ENCODE data around the gene DEFB131A.
"Not testable (repeated sequence)": the region's sequence is repeated elsewhere in the genome, so short reads cannot be mapped to it uniquely, and the experiment has no call there.

Gene DEFB131A, protein sequence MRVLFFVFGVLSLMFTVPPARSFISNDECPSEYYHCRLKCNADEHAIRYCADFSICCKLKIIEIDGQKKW

DNA sequence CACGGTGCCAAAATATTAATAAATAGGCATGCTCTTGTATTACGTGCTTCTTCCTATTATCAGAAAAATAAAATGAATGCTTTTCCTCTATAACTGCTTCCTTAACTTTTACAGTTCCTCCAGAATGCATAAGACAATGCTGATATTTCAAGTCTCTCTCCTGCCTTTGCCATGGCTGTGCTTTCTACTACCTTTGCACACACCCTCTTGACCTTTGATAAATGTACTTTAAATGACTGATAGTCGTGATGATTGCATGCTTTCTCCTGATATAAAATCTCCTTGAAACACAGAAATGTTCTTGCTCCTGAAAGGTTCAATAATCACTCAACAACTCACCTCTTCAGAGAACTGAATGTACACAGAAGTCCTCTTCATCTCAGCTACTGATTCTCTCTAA lies at the start of gene DEFB131A:
TSS of gene DEFB131A (plus strand) at position 301 of the 400 bp plus-strand sequence. CDS start 120 bp downstream, outside the sequence.
- DNase-seq, result not testable (repeated sequence)

DNA sequence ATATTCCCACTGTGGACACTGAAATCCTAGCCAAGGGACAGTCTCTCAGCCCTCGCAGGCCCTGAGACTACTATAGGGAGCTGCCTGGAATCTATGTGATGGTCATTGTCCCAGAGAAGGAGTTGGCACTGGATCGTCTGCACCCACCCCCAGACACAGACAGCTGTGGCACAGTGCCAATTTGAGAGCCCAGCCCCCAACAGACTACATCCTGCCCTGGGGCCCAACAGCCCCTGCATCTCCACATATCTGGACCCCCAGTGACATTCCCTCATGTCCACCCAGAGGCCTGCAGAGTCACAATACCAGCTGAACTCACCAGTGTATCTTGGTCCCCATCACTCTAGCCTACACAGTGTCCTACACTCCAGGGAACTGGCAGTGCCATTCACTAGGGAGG lies 38.4 kb upstream of the DEFB131A start:
- DNase-seq, result not testable (repeated sequence)

DNA sequence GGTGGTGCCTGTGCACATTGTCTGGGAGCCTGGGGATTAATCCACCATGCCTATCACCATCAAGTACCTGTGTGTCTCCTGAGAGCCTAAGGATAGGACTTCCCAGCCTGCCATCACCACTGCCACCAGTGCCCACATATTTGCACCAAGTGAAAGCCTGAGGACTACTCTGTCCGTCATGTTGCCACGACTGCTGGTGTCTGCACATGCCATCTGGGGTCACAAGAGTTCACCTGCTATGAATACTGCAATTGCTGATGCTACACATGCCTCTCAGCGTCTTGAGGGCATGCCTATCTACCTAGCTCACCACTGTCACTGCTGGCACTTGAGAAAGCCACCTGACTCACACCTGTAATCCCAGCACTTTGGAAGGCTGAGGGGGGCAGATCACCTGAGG lies 37.7 kb upstream of the DEFB131A start:
- not testable (repeated sequence) for DNase-seq

DNA sequence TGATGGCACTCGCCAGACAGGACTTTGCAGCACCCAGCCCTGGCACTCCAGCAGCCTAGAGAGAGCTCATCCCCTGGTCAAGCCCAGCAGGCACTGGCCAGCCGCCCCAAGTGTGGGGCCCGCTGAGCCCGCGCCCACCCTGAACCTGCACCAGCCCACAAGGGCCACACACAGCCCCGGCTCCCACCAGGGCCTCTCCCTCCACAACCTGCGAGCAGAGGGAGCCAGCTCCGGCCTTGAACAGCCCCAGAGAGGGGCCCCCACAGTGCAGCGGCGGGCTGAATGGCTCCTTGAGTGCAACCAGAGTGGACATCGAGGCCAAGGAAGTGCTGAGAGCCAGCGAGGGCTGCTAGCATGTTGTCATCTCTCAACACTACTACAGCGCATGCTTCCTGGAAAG lies 34.4 kb upstream of the DEFB131A start:
- no peak for DNase-seq

DNA sequence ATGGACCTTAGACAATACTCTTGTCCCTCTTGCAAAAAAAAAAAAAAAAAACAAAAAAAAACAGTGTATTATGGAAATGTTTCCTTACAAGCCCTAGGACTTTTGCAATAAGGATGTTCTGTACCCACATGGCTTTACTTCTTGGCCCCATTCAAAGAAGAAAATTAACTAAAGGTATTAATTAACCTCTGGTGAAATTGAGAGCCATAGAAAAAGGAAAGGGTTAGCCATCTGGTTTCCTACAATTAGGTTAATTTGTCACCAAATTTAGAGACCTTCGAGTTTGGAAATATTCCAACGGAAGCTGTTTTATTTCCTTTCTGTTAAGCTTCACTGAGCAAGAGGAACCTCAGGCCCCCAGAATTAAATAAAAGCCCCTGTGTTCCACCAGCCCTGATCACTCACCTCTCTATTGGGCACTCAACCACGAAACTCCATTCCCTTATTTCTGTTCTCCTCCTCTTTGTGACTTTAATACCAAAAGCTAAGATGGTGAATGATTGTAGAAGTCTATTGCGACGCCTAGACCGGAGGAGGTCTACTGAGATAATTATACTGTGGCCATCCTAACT lies 22.2 kb upstream of the DEFB131A start:
- not testable (repeated sequence) for DNase-seq

DNA sequence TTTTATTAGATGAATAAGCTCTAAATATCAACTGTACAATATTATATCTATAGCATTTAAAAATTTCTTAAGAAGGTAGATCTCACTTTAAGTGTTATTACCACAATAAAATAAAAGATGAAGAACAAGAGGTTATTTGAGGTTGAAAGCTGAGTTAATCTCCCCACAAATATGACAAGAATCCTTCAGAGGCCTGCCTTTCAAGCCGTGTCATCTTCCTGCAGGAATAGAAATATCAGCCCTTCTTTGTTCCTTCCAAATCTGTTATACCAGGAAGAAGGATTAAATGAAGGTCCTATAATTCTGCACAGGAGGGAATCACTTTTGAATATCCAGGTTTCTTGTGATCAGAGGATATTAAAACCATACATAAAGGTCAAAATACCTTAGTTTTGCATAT lies 18.3 kb upstream of the DEFB131A start:
- not testable (repeated sequence) for DNase-seq

DNA sequence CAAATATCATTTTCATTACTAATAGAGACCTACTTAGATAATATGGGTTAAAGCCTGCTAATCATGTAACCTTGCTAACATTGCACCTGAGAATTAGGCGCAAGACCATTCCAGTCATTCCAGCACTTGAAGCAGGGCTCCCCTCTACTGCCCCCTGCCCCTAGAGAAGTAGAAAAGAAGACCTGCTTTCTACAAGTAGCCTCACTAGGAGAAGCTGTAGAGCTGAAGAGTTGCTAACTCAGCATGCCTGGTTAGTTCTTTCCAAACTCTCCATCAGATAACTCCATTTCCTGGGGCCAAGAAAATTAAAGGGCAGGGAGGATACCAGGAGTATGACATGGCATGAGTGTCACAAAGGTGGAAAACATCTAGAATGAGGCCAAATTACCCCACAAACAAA lies 14.2 kb upstream of the DEFB131A start:
- DNase-seq, result not testable (repeated sequence)

DNA sequence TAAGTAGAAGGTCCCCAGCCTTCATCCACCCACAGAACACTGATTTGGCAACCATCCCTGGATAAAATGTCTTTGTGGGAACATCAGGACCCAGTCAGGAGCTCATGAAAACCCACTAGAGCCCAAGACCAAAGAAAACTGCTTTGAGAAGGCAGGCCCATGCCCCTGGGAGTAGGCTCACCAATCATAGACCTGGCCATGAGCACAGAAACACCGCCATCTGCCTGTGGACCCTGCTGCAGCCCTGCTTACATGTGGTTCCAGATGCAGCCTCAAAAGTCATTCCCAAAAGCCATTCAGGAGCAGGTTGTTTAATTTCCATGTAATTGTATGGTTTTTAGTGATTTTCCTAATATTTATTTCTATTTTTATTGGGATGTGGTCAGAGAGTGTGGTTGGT lies 10.9 kb upstream of the DEFB131A start:
- not testable (repeated sequence) for DNase-seq

DNA sequence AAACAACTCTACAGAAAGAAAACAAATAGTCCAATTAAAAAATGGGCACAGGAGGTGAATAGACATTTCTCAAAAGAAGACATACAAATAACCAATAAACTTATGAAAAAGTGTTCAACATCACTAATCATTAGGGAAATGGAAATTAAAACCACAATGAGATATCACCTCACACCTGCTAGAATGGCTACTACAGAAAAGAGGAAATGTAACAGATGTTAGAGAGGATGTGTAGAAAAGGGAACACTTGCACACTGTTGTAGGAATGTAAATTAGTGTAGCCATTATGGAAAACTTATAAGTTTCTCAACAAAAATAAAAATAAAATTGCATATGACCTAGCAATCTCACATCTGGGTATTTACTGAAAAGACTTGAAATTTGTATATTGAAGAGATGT lies 7.5 kb upstream of the DEFB131A start:
- DNase-seq, result not testable (repeated sequence)

DNA sequence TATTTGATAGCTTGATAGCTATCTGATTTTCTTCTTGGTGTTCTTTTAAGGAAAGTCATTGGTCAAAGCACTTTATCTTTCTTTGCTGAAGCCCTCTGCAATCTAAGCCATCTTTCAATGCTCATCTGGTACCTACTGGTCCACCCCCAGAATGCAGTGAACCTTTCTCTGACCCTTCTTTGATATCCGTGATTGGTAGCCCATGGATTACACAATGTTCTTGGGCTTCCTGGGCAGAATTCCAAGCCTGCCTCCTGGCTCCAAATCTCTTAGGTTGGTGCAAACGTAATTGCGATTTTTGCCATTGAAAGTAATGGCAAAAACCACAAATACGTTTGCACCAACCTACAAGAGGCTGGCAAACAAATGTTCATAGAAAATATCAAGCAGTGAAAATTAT lies 1.9 kb upstream of the DEFB131A start:
- DNase-seq, result not testable (repeated sequence)

DNA sequence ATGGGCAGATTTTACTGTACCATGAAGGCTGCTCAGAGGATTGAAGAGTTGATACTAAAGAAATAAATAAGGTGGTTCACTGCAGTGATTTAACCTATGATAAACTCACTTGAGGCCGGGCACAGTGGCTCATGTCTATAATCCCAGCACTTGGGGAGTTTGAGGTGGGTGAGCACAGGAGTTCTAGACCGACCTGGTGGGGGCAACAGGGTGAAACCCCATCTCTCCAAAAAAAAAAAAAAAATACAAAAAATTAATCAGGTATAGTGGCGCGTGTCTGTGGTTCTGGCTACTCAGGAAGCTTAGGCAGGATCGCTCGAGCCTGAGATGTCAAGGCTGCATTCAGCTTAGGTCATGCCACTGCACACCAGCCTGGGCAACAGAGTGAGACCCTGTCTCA lies 467 bp downstream of the DEFB131A start:
- not testable (repeated sequence) for DNase-seq

DNA sequence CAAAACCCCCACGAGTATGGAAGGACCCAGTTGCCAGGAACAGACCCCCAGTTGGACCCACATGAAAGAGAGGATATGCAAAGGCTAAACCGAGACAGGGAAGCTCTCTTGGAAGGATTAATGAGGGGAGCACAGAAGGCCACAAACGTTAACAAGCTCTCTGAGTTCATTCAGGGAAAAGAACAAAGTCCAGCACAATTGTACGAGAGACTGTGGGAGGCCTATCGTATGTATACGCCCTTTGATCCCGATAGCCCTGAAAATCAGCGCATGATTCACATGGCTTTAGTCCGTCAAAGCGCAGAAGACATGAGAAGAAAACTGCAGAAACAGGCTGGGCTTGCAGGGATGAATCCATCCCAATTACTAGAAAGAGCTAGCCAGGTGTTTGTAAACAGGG lies 8.0 kb downstream of the DEFB131A start:
- DNase-seq, result not testable (repeated sequence)

DNA sequence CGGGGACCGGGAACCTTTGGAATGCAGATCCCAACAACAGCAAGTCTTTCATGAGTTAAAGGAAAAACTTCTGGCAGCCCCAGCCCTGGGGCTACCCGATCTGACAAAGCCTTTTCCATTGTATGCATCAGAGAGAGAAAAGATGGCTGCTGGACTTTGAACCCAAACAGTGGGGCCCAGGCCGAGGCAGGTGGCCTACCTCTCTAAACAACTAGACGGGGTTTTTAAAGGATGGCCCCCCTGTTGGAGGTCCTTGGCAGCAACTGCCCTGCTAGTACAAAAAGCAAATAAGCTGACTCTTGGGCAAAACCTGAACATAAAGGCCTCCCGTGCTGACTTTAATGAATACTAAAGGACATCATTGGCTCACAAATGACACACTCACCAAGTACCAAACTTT lies 10.1 kb downstream of the DEFB131A start:
- DNase-seq, result not testable (repeated sequence)

DNA sequence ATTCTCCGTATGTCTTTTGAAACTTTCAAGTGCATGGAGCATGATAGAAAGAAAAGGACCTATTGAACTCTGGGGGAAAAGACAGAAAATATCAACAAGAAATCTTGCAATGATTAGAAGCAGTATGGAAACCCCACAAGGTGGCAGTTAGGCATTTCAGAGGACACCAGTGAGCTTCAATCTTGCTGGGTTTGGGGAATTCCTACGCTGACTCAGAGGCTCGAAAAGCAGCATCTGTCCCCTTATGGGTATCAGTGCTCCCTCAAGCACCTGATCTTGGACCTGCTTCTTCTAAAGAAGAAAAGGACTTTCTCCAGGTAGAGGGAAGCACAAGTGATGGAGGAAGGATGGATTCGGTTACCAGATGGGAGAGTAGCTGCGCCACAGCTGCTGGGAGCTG lies 10.8 kb downstream of the DEFB131A start:
- DNase-seq, result not testable (repeated sequence)

DNA sequence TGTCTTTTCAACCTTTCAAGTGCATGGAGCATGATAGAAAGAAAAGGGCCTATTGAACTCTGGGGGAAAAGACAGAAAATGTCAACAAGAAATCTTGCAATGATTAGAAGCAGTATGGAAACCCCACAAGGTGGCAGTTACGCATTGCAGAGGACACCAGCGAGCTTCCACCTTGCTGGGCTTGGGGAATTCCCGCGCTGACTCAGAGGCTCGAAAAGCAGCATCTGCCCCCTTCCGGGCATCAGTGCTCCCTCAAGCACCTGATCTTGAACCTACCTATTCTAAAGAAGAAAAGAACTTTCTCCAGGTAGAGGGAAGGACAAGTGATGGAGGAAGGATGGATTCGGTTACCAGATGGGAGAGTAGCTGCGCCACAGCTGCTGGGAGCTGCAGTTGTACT lies 35.3 kb downstream of the DEFB131A start:
- DNase-seq, result not testable (repeated sequence)

DNA sequence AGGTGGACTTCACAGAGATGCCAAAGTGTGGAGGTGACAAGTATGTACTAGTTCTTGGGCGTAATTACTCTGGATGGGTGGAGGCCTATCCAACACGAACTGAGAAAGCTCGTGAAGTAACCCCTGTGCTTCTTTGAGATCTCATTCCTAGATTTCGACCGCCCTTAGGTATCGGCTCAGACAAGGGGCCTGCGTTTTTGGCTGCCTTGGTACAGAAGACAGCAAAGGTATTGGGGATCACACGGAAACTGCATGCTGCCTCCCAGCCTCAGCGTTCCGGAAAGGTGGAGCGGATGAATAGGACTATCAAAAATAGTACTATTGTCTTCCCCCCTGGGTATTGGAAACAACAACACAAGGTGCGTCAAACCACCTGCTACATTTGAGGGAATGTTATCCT lies 35.9 kb downstream of the DEFB131A start:
- not testable (repeated sequence) for DNase-seq

DNA sequence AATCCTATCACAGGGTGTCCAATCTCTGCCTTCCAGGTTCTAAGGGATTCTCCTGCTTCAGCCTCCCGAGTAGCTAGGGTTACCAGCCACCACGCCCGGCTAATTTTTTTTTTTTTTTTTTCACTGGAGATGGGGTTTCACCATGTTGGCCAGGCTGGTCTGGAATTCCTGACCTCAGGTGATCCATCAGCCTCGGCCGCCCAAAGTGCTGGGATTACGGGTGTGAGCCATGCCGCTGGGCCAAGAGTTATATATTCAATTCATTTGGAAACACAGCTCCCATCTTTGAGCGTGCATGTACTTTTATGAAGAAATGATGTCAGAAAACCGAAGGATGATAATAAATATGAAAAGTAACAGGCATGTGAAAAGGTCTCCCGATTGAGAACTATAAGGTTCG lies 38.7 kb downstream of the DEFB131A start:
- not testable (repeated sequence) for DNase-seq

DNA sequence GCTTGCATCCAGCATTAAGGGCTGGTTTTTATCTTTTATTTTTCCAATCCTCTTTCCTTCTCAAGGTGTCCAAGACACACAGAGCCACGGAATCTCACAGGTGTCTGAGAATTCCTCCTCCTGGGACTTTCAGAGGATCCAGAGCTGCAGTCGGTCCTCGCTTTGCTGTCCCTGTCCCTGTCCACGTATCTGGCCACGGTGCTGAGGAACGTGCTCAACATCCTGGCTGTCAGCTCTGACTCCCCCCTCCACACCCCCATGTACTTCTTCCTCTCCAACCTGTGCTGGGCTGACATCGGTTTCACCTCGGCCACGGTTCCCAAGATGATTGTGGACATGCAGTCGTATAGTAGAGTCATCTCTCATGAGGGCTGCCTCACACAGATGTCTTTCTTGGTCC lies 39.5 kb downstream of the DEFB131A start:
- DNase-seq, result not testable (repeated sequence)

DNA sequence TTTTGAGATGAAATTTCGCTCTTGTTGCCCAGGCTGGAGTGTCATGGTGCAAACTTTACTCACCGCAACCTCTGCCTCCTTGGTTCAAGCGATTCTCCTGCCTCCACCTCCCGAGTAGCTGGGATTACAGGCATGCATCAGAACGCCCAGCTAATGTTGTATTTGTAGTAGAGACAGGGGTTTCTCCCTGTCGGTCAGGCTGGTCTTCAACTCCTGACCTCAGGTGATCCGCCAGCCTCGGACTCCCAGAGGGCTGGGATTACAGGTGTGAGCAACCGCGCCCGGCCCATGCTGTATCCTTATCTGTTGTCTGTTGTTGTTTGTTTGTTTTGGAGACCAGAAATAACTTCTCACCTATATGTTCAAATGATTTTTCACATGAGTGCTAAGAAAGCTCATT lies 42.7 kb downstream of the DEFB131A start:
- DNase-seq, result not testable (repeated sequence)

DNA sequence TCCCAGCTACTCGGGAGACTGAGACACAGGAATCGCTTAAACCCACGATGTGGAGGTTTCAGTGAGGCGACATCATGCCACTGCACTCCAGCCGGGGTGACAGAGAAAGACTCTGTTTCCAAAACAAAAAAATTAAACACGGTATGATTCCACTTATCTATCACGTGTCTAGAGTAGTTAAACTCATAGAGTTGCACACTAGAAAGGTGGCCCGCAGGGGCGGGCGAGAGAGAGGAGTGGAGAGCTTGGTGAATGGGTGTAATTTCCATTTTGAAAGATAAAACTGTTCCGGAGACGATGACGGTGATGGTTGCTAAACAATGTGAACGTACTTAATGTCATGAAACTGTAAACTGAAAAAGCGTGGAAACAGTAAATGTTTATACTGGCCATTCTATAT lies 44.6 kb downstream of the DEFB131A start:
- not testable (repeated sequence) for DNase-seq

DNA sequence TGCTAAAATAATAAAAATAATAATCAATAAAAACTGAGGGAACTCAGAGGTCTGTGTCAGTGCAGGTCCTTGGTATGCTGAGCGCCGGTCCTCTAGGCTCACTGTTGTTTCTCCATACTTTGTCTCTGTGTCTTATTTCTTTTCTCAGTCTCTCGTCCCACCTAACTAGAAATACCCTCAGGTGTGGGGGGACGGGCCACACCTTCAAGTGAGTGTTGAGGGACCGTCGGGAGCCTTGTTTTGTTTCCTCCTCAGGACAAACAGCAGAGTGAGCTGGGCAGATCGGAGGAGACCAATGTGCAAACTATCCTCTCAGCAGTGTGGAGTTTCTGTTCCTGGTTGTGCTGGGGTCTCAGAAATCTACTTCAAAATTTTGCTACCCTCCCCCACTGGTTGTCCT lies 46.3 kb downstream of the DEFB131A start:
- DNase-seq, result not testable (repeated sequence)

DNA sequence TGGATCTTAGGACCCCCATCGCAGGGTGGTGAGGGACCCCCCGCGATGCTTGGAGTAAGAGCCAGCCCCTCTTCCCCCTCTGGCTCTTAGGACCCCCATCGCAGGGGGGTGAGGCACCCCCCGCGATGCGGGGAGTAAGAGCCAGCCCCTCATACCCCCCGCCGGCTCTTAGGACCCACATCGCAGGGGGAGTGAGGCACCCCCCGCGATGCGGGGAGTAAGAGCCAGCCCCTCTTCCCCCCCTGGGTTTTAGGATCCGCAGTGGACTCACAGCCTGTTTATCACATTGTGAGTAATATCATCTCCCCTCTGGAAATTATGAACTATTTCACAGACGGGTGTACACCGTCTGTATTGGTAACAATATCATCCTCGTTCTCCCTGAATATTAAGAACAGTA lies 46.8 kb downstream of the DEFB131A start:
- not testable (repeated sequence) for DNase-seq

DNA sequence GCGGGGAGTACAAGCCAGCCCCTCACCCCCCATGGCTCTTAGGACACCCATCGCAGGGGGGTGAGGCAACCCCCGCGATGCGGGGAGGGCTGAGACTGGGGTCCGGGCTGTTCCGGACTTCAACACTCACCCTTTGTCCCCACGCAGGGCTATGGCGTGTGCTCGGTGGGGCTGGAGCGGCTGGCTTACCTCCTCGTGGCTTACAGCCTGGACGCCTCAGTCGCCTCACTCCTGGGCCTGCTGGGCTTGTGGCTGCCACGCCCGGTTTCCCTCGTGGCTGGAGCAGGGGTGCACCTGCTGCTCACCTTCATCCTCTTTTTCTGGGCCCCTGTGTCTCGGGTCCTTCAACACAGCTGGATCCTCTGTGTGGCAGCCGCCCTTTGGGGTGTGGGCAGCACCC lies 49.4 kb downstream of the DEFB131A start:
- DNase-seq, result not testable (repeated sequence)

DNA sequence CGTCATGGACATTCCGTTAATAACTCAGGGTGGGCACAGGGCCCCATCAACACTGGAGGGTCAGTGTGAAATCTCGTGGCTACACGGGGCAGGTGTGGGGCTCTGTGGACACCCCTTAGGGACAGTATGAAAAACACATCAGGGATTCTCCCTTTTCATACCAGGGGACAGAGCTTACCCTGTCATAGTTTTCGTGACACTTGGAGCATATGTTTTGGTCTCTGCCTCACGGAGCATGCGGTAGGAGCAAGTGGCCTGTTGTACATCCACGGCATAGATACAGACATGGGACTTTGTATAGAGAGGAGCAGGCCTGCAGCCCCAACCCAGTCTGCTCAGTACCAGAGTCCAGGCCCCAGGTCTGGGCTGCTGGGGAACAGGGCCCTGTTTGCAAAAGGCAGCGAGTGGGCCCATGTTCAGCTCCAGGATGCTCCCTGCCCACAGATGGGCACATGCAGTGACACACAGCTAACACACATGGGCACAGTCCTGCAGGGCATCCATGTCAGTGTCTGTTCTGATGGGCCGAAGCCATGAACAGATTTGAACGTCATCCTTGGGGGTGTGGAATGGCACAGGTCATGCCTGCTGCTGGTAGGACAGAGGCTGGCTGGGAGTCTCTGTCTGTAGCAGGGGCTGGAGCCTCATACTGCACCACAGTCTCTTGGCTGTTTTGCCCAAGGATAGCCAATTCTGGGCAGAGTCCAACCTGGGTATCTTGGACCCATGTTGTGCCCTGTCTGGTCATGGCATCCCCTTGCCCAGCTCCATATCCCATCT lies 50.2 kb downstream of the DEFB131A start:
- DNase-seq, result not testable (repeated sequence)

Data from activated CD8-positive, alpha-beta memory T cell treated with anti-CD3 and anti-CD28 coated beads, Interleukin-2, amount 50 U/mL, for 48 hours (primary cell).